Erythroblast (primary cell): ENCODE data around the gene SLX4IP.

Source experiments
- GATA1 ChIP-seq: IDR thresholded peaks from 2 replicates; pipeline ENCODE4 v1.6.1; 2011; ENCODE audit warnings: low read depth, mild to moderate bottlenecking, control low read depth, low read length, moderate library complexity
- POLR2A ChIP-seq: IDR thresholded peaks from 2 replicates; pipeline ENCODE4 v1.6.1; 2011; ENCODE audit warnings: mild to moderate bottlenecking, low read length

DNA sequence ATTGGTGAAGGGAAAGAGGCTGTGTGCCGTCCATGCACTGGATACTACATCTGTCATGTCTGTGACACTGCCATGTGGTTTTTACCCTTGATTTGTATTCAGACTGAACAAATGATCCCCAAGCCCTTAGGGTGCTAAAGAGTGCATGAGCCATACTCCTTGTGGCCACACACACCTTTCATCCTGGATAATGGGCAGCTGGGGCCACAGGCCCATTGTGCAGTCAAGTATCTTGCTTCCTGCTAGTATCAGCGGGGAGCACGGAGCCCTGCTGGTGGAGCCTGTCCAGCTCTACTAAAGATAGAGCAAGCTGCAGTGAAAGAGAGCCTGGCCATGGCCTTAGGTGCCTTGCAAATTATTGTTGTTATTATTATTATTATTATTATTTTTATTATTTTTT is 75.1 kb downstream of the SLX4IP start:
- no peak for TF ChIP-seq GATA1
- TF ChIP-seq POLR2A: no peak
